SK-N-SH (cell line): ENCODE measurements around the gene LAMB1. TPM values are rescaled to one million over a fixed set of nuclear protein-coding genes. Genes with fewer than 3 reads are reported as not detected.

Experiments used
- CTCF ChIA-PET: fragments of 300-600, 350-600 bp; formaldehyde crosslinking; extraction: SDS; loops from one replicate; lab custom pipeline; 2021; lab: Yijun Ruan, JAX
- POLR2A ChIA-PET: fragments of 350-600 bp; sonication (Branson Sonifier 250); formaldehyde crosslinking; extraction: SDS; loops from one replicate; lab custom pipeline; 2020; ENCODE audit warnings: antibody characterized with exemption, inconsistent platforms; lab: Yijun Ruan, JAX
- DNase-seq: peaks from one replicate; pipeline ENCODE4 v3.0.0; 2012
- H2AFZ ChIP-seq: fragments of 200-600 bp; sonication (generic); 2 replicates; pipeline ENCODE4 v1.8.1; 2016; ENCODE audit warnings: antibody characterized with exemption, mild to moderate bottlenecking, low read depth
- H3F3A ChIP-seq: fragments of 200-600 bp; sonication (generic); replicated peaks from 2 replicates; pipeline ENCODE3; 2016; ENCODE audit warnings: antibody characterized with exemption, mild to moderate bottlenecking; ENCODE audit not compliant: insufficient read depth
- H3K27ac ChIP-seq, 2 experiments: fragments of 200-500 bp in 1 of 2; fragments of 200-600 bp in 1 of 2; sonication (Bioruptor generic) in 1 of 2; sonication (generic), shearing (Covaris generic) in 1 of 2; 2 replicates each; pipeline versions ENCODE4 v1.5.1 to v1.6.1; 2014 to 2016; ENCODE audit warnings: low read depth in 2 of 2, inconsistent platforms in 1 of 2, low read length in 1 of 2, mild to moderate bottlenecking in 1 of 2, mixed read lengths in 1 of 2
- H3K27me3 ChIP-seq: fragments of 200-600 bp; sonication (generic), shearing (Covaris generic); 2 replicates; pipeline ENCODE4 v1.6.1; 2016; ENCODE audit warnings: mixed run types; ENCODE audit not compliant: insufficient read depth
- H3K36me3 ChIP-seq, 2 experiments: fragments of 200-500 bp in 1 of 2; fragments of 200-600 bp in 1 of 2; sonication (Bioruptor generic) in 1 of 2; sonication (generic) in 1 of 2; replicated peaks in 1 of 2; 2 replicates each; pipeline versions ENCODE3 to v1.5.1; 2014 to 2016; ENCODE audit warnings: low read length in 1 of 2, mild to moderate bottlenecking in 1 of 2; ENCODE audit not compliant: insufficient read depth in 2 of 2, control insufficient read depth in 1 of 2
- H3K4me1 ChIP-seq, 2 experiments: fragments of 200-500 bp in 1 of 2; fragments of 200-600 bp in 1 of 2; sonication (Bioruptor generic) in 1 of 2; sonication (generic), shearing (Covaris generic) in 1 of 2; 2 replicates each; pipeline versions ENCODE4 v1.5.1 to v1.6.1; 2014 to 2016; ENCODE audit warnings: low read depth in 1 of 2, low read length in 1 of 2, mixed run types in 1 of 2; ENCODE audit not compliant: insufficient read depth in 2 of 2, control insufficient read depth in 1 of 2
- H3K4me2 ChIP-seq: fragments of 200-600 bp; sonication (generic), shearing (Covaris generic); 2 replicates; pipeline ENCODE4 v1.6.1; 2017; ENCODE audit warnings: mixed run types
- H3K4me3 ChIP-seq, 2 experiments: fragments of 200-500 bp in 1 of 2; fragments of 200-600 bp in 1 of 2; sonication (Bioruptor generic) in 1 of 2; sonication (generic), shearing (Covaris generic) in 1 of 2; 2 replicates each; pipeline versions ENCODE4 v1.5.1 to v1.8.1; 2014 to 2016; ENCODE audit warnings: low read depth in 2 of 2, inconsistent platforms in 1 of 2, low read length in 1 of 2, mild to moderate bottlenecking in 1 of 2, mixed read lengths in 1 of 2, moderate library complexity in 1 of 2
- H3K79me2 ChIP-seq: fragments of 200-600 bp; sonication (generic); 2 replicates; pipeline ENCODE4 v1.8.1; 2017; ENCODE audit warnings: mild to moderate bottlenecking; ENCODE audit not compliant: insufficient read depth
- H3K9ac ChIP-seq: fragments of 200-600 bp; sonication (generic); 2 replicates; pipeline ENCODE4 v1.6.1; 2017; ENCODE audit warnings: mixed run types
- H3K9me2 ChIP-seq: fragments of 200-600 bp; sonication (generic); 2 replicates; pipeline ENCODE4 v1.6.1; 2017; ENCODE audit warnings: mixed run types
- H3K9me3 ChIP-seq: fragments of 200-600 bp; sonication (generic); 2 replicates; pipeline ENCODE4 v1.6.1; 2017; ENCODE audit warnings: mixed run types, mild to moderate bottlenecking, moderate library complexity
- H4K20me1 ChIP-seq: fragments of 200-600 bp; sonication (generic); 2 replicates; pipeline ENCODE4 v1.6.1; 2017; ENCODE audit warnings: mild to moderate bottlenecking, mixed run types; ENCODE audit not compliant: insufficient read depth
- EZH2phosphoT487 ChIP-seq: fragments of 200-600 bp; sonication (generic); IDR thresholded peaks from 2 replicates; pipeline ENCODE4 v1.6.1; 2017; ENCODE audit warnings: low read depth, mixed run types, mild to moderate bottlenecking, antibody characterized with exemption, moderate library complexity, borderline replicate concordance
- GATA2 ChIP-seq: sonication (generic); formaldehyde crosslinking; IDR thresholded peaks from 2 replicates; pipeline ENCODE4 v1.5.0; 2020; ENCODE audit warnings: mild to moderate bottlenecking, missing genetic modification reagents
- NRF1 ChIP-seq: IDR thresholded peaks from 2 replicates; pipeline ENCODE4 v1.6.1; 2012; ENCODE audit warnings: low read depth, mild to moderate bottlenecking, low read length
- RXRA ChIP-seq: IDR thresholded peaks from 2 replicates; pipeline ENCODE4 v1.4.0; 2012; ENCODE audit warnings: low read depth, mild to moderate bottlenecking, borderline replicate concordance
- YY1 ChIP-seq: IDR thresholded peaks from 2 replicates; pipeline ENCODE4 v1.4.0; 2012; ENCODE audit warnings: low read depth, mild to moderate bottlenecking
- WGBS: methylation state at CpG from one replicate; pipeline ENCODE4 v1.1.6; 2017; ENCODE audit warnings: low lambda C conversion rate; 5-methylcytosine and 5-hydroxymethylcytosine counted together
- polyA plus RNA-seq, 3 experiments: library from polyadenylated mRNA; depleted of rRNA; stranded (reverse); fragments of >200 nt; gene quantifications; 2 replicates each; pipeline ENCODE4 v1.2.3, GENCODE V29; 2012
- TF ChIP-seq, protein P1 (sequence below): IDR thresholded peaks from 2 replicates; pipeline ENCODE4 v1.4.0; 2012; ENCODE audit warnings: low read depth, borderline replicate concordance
- TF ChIP-seq, protein P2 (sequence below): IDR thresholded peaks from 2 replicates; pipeline ENCODE4; 2012
- TF ChIP-seq, protein P3 (sequence below): IDR thresholded peaks from 2 replicates; pipeline ENCODE4 v1.6.1; 2012; ENCODE audit warnings: mild to moderate bottlenecking, low read depth, low read length, moderate library complexity
- TF ChIP-seq, protein P4 (sequence below): fragments of 150-350 bp; IDR thresholded peaks from 2 replicates; pipeline ENCODE4 v1.6.1; 2016; ENCODE audit warnings: mild to moderate bottlenecking, low read depth, low read length

Gene LAMB1
- polyA plus RNA-seq, 1 of the 3 experiments (the other 2 are of a cell fraction) = 435 TPM

DNA sequence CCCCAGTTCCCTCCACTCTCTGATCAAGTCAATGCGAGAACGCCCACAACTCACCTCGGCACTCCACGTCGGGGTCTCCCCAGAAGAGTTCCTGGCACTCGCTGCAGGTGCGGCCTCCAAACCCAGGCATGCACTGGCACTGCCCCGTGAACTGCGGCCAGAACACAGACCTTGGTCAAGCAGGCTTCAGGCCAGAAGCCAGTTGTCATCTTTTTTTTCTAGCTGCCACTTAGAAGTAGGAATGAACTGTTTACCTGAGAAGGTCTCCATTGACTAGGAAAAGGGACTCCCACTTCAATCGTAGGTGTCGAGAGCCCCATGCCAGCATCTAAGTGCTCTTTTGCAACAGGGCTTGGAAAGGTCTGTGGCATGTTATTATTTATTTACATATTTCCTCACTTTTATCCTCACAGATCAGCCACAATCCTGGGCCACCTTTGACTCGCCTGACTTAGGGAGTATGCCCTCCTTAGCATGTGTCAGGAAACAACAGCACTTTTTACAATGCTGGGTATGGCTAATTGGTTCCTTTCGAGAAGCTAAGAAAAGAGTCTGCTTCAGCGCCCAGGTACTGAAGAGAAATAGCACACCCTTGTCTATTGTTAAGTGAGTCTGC is 51.7 kb downstream of the LAMB1 start (continued):
- TF ChIP-seq NRF1 (no peak), EZH2phosphoT487 (no peak), GATA2 (no peak), YY1 (no peak), RXRA (no peak)
- TF ChIP-seq, protein P1, sequence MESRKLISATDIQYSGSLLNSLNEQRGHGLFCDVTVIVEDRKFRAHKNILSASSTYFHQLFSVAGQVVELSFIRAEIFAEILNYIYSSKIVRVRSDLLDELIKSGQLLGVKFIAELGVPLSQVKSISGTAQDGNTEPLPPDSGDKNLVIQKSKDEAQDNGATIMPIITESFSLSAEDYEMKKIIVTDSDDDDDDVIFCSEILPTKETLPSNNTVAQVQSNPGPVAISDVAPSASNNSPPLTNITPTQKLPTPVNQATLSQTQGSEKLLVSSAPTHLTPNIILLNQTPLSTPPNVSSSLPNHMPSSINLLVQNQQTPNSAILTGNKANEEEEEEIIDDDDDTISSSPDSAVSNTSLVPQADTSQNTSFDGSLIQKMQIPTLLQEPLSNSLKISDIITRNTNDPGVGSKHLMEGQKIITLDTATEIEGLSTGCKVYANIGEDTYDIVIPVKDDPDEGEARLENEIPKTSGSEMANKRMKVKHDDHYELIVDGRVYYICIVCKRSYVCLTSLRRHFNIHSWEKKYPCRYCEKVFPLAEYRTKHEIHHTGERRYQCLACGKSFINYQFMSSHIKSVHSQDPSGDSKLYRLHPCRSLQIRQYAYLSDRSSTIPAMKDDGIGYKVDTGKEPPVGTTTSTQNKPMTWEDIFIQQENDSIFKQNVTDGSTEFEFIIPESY = no peak
- TF ChIP-seq, protein P2, sequence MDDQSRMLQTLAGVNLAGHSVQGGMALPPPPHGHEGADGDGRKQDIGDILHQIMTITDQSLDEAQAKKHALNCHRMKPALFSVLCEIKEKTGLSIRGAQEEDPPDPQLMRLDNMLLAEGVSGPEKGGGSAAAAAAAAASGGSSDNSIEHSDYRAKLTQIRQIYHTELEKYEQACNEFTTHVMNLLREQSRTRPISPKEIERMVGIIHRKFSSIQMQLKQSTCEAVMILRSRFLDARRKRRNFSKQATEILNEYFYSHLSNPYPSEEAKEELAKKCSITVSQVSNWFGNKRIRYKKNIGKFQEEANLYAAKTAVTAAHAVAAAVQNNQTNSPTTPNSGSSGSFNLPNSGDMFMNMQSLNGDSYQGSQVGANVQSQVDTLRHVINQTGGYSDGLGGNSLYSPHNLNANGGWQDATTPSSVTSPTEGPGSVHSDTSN = no peak
- TF ChIP-seq, protein P3, sequence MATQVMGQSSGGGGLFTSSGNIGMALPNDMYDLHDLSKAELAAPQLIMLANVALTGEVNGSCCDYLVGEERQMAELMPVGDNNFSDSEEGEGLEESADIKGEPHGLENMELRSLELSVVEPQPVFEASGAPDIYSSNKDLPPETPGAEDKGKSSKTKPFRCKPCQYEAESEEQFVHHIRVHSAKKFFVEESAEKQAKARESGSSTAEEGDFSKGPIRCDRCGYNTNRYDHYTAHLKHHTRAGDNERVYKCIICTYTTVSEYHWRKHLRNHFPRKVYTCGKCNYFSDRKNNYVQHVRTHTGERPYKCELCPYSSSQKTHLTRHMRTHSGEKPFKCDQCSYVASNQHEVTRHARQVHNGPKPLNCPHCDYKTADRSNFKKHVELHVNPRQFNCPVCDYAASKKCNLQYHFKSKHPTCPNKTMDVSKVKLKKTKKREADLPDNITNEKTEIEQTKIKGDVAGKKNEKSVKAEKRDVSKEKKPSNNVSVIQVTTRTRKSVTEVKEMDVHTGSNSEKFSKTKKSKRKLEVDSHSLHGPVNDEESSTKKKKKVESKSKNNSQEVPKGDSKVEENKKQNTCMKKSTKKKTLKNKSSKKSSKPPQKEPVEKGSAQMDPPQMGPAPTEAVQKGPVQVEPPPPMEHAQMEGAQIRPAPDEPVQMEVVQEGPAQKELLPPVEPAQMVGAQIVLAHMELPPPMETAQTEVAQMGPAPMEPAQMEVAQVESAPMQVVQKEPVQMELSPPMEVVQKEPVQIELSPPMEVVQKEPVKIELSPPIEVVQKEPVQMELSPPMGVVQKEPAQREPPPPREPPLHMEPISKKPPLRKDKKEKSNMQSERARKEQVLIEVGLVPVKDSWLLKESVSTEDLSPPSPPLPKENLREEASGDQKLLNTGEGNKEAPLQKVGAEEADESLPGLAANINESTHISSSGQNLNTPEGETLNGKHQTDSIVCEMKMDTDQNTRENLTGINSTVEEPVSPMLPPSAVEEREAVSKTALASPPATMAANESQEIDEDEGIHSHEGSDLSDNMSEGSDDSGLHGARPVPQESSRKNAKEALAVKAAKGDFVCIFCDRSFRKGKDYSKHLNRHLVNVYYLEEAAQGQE = no peak
- TF ChIP-seq, protein P4, sequence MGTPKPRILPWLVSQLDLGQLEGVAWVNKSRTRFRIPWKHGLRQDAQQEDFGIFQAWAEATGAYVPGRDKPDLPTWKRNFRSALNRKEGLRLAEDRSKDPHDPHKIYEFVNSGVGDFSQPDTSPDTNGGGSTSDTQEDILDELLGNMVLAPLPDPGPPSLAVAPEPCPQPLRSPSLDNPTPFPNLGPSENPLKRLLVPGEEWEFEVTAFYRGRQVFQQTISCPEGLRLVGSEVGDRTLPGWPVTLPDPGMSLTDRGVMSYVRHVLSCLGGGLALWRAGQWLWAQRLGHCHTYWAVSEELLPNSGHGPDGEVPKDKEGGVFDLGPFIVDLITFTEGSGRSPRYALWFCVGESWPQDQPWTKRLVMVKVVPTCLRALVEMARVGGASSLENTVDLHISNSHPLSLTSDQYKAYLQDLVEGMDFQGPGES = no peak

DNA sequence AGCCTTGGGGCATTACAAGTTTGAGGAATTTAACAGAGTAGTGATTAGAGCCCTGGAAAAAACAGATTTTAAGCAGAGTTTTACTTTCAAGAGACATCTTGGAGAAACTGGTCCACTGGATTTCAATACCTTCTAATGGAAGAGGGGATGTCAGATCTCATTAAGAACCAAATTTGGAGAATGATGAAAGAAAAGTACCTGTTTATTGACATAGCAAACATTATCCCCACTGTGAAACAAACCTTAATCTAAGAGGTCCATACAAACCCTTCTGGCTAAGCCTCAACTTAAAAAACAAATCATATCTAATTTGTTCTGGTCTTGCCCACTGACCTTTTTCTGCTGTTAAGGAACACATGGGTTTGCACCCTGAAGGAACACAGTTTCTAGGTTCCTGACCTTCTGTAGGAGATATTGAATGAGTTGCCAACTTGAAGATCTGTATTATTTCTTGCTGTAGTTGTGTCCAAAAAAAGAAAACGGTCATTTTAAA is 53.5 kb downstream of the LAMB1 start:
- Histone ChIP-seq H3K27me3 (no peaks in the 10 kb centered on the region), H3F3A (peaks cover 83% of the 10 kb centered on the region), H3K4me1 (peaks cover 45 to 71% of the 10 kb centered on the region in 2 experiments), H4K20me1 (peaks cover 4% of the 10 kb centered on the region; the same call in 1 of the 2 replicates), H2AFZ (no peak overlapping the region), H3K79me2 (peaks cover 26% of the 10 kb centered on the region; the same call in 1 of the 2 replicates), H3K27ac (peak overlapping the region; percentile 89 to 93; a peak in 3 of 4 replicates), H3K36me3 (peaks cover 80 to 83% of the 10 kb centered on the region in 2 experiments), H3K9me3 (no peaks in the 10 kb centered on the region), H3K4me3 (no peak overlapping the region), H3K9ac (peak overlapping the region; percentile 34; the same call in 1 of the 2 replicates), H3K4me2 (peak overlapping the region; percentile 31; the same call in 1 of the 2 replicates), H3K9me2 (no peaks in the 10 kb centered on the region)
- TF ChIP-seq, protein P3 = no peak
- POLR2A ChIA-PET = no interaction called here
- CTCF ChIA-PET = interaction anchor here (1.1 to 1.5 kb wide), 2 partner anchors 41 to 67 kb away, joined by 3 to 4 read pairs; no protein-coding TSS in a partner anchor
- no peak for DNase-seq
- 51% methylated on average over 1 of the region's 1 CpG for WGBS
